Tibial nerve (tissue), 4 donors: ENCODE results near the gene PHACTR1.

Source experiments
- EP300 ChIP-seq, 2 donors: sonication (generic); formaldehyde crosslinking; IDR thresholded peaks; one replicate each; pipeline ENCODE4 v1.6.1; 2017; ENCODE audit warnings: antibody characterized with exemption in 2 of 2, mild to moderate bottlenecking in 1 of 2
- POLR2A ChIP-seq, 2 donors: fragments of 450-650 bp; IDR thresholded peaks; one replicate each; pipeline ENCODE4 v1.6.1; 2017; ENCODE audit warnings: antibody characterized with exemption in 2 of 2, mild to moderate bottlenecking in 2 of 2, moderate library complexity in 2 of 2
- TF ChIP-seq, protein P1 (sequence below), 5 experiments: fragments of 200-600 bp in 3 of 5; fragments of 450-650 bp in 2 of 5; sonication (generic) in 3 of 5; IDR thresholded peaks; one replicate each; pipeline ENCODE4 v1.5.1; 2016 to 2019; ENCODE audit warnings: antibody characterized with exemption in 5 of 5, mild to moderate bottlenecking in 3 of 5, moderate library complexity in 2 of 5

GRCh38 chr6:13044896-13045295, 328.3 kb downstream of the PHACTR1 start:
- TF ChIP-seq, protein P1, sequence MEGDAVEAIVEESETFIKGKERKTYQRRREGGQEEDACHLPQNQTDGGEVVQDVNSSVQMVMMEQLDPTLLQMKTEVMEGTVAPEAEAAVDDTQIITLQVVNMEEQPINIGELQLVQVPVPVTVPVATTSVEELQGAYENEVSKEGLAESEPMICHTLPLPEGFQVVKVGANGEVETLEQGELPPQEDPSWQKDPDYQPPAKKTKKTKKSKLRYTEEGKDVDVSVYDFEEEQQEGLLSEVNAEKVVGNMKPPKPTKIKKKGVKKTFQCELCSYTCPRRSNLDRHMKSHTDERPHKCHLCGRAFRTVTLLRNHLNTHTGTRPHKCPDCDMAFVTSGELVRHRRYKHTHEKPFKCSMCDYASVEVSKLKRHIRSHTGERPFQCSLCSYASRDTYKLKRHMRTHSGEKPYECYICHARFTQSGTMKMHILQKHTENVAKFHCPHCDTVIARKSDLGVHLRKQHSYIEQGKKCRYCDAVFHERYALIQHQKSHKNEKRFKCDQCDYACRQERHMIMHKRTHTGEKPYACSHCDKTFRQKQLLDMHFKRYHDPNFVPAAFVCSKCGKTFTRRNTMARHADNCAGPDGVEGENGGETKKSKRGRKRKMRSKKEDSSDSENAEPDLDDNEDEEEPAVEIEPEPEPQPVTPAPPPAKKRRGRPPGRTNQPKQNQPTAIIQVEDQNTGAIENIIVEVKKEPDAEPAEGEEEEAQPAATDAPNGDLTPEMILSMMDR (IDR thresholded peaks at IDR 0.05): no peak
- no peak for TF ChIP-seq EP300 (IDR thresholded peaks at IDR 0.05)
- no peak for TF ChIP-seq POLR2A (IDR thresholded peaks at IDR 0.05)
